Hindlimb muscle (tissue), 1 donor: ENCODE measurements around the gene CREB5. TPM values are rescaled to one million over a fixed set of nuclear protein-coding genes. Genes with fewer than 3 reads are reported as not detected.

ENCODE experiments used
- DNase-seq: peaks from one replicate; pipeline ENCODE4 v3.0.0-alpha.2; 2013
- polyA plus RNA-seq: library from polyadenylated mRNA; unstranded; fragments of 120-200 nt; gene quantifications from one replicate; pipeline ENCODE4 v1.2.1, GENCODE V29; 2013; ENCODE audit not compliant: insufficient read length

Gene CREB5
- polyA plus RNA-seq, 1 donor: 24.4 TPM

GRCh38 chr7:28408105-28408959, 4.0 kb upstream of the CREB5 start:
- DNase-seq: peak; percentile 48

- peak; percentile 96 for DNase-seq
These were observed 3.2 kb upstream of the CREB5 start for GRCh38 chr7:28408960-28409715.

GRCh38 chr7:28409716-28410627, 2.3 kb upstream of the CREB5 start:
- peak; percentile 64 for DNase-seq

- peak; percentile 58 for DNase-seq
These were observed 1.4 kb upstream of the CREB5 start for GRCh38 chr7:28410628-28411531.

- DNase-seq: no peak
These were observed 693 bp downstream of the CREB5 start for GRCh38 chr7:28413011-28413410.

GRCh38 chr7:28414453-28414852, 2.1 kb downstream of the CREB5 start:
- no peak for DNase-seq

GRCh38 chr7:28417321-28417940, 5.1 kb downstream of the CREB5 start:
- no peak for DNase-seq

GRCh38 chr7:28418311-28418710, 6.0 kb downstream of the CREB5 start:
- DNase-seq: no peak

- DNase-seq: no peak
These were observed 6.6 kb downstream of the CREB5 start for GRCh38 chr7:28418966-28419365.

GRCh38 chr7:28419716-28420115, 7.4 kb downstream of the CREB5 start:
- DNase-seq: no peak

GRCh38 chr7:28423112-28423511, 10.8 kb downstream of the CREB5 start:
- DNase-seq: no peak

- DNase-seq: no peak
These were observed 11.7 kb downstream of the CREB5 start for GRCh38 chr7:28423918-28424514.

- DNase-seq: no peak
These were observed 13.2 kb downstream of the CREB5 start for GRCh38 chr7:28425496-28425895.

GRCh38 chr7:28427236-28427635, 14.9 kb downstream of the CREB5 start:
- DNase-seq: no peak

GRCh38 chr7:28430616-28431015, 18.3 kb downstream of the CREB5 start:
- no peak for DNase-seq

- DNase-seq: no peak
These were observed 19.8 kb downstream of the CREB5 start for GRCh38 chr7:28432105-28432504.

GRCh38 chr7:28433039-28433438, 20.7 kb downstream of the CREB5 start:
- no peak for DNase-seq

GRCh38 chr7:28433699-28434219, 21.4 kb downstream of the CREB5 start:
- DNase-seq: no peak

GRCh38 chr7:28434510-28434909, 22.2 kb downstream of the CREB5 start:
- no peak for DNase-seq

GRCh38 chr7:28435152-28435551, 22.8 kb downstream of the CREB5 start:
- DNase-seq: no peak
